HG02610 (cell line): ENCODE data around the gene PLCB1.

Experiments used
- ATAC-seq: cut with Tn5 transposase; IDR thresholded peaks from one replicate; pipeline ENCODE4 v1.9.1; 2021; ENCODE audit warnings: mild to moderate bottlenecking, moderate library complexity; ENCODE audit not compliant: unreplicated experiment

The PLCB1 gene

DNA sequence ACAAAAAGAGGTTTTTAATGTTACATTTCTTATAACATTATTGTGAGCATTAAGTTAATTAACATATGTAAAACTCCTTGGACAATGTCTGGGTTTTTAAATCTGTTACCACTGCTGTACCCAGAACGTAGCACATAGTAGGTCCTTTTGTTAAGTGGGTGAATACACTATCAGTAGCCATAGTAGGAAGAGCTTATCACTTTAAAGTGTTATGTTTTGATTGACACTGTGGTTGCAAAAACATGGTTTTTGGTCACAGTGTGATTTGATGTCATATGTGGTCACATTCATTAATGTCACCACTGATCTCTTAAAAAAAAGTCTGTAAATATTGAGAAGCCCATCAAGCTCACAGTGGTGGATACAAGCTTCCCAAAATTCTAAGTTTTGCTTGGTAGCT lies 160.7 kb downstream of the PLCB1 start:
- no peak for ATAC-seq

DNA sequence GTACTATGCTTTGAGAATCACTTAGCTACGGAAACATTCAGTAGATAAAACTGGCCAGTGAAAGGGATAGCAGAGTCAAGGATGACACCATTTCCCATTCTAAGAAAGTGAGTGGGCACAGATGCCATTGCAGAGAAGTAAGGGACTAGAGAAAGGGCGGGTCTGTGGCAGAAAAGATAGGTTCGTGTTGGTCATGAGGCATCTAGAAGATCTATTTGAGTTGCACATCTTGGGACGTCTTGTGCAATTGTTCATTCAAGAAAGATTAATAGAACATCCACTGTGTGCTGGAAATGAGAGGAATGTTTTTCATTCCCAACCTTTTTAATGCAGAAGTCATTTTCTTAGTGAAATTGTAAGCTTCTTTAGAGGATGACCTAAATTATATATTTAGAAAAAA lies 161.7 kb downstream of the PLCB1 start:
- ATAC-seq, result no peak

GRCh38 chr20:8296536-8296935 lies 164.5 kb downstream of the PLCB1 start:
- no peak for ATAC-seq

- no peak for ATAC-seq
Measured at GRCh38 chr20:8298426-8299043, 166.5 kb downstream of the PLCB1 start.

GRCh38 chr20:8299921-8300320 lies 167.9 kb downstream of the PLCB1 start:
- no peak for ATAC-seq

DNA sequence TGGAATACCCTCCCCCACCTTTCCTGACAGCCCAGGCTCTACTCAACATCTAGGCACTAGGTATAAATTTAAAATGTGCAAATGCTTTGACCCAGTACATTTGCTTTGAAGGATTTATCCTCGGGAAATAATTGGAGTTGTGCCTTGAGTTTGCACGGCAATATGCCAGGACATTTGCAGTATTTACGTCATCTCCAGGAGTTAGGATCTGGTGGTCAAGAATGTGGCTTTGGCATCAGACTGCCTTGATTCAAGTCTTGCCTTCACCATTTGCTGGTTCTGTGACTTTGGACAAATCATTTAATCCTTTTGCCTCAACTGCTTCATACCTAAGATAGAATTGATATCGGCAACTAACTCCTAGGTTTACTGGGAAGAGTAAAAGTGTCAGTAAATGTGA lies 169.6 kb downstream of the PLCB1 start:
- no peak for ATAC-seq

GRCh38 chr20:8303651-8304050 lies 171.6 kb downstream of the PLCB1 start:
- no peak for ATAC-seq

GRCh38 chr20:8304124-8304816 lies 172.2 kb downstream of the PLCB1 start:
- no peak for ATAC-seq

- ATAC-seq, result peak; percentile 64
Measured at GRCh38 chr20:8305449-8305978, 173.4 kb downstream of the PLCB1 start.

DNA sequence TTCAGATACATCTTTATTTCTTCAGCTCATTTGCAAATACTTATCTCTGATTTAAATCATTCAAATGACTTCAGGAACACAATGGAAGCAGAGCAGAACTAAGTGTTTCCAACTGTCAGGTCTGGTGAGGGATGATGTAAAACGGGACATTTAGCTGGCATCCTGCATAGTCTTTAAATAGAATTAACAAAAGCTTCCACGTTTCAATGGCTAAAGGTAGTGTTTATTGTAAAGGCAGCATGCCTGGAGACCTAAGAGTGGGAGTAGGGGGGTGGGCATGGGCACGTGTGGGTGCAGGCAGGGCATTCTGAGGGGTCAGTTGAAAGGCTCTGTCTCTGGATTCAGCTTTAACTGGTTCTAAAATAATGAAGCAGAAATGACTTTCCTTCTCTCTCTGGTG lies 174.9 kb downstream of the PLCB1 start:
- no peak for ATAC-seq

- ATAC-seq, result no peak
Measured at GRCh38 chr20:8309634-8310033, 177.6 kb downstream of the PLCB1 start.

- ATAC-seq, result no peak
Measured at GRCh38 chr20:8310618-8311017, 178.6 kb downstream of the PLCB1 start.

DNA sequence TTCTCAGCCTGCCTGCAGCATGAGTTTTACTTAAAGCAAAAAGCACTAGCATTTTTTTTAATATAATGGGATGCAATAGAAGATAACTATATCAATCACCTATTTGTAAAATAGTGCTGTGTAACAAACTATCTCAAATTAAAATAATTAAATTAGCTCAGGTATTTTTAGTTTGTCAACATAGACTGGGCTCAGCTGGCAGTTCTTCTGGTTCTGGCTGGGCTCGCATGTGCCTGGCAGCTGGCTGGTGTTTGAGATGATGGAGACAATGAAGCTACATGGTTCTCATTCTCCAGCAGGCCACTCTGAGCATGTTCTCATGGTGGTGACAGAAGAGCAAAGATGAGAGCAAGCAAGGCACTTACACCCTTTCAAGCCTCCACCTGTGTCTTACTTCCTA lies 181.0 kb downstream of the PLCB1 start:
- ATAC-seq, result no peak

DNA sequence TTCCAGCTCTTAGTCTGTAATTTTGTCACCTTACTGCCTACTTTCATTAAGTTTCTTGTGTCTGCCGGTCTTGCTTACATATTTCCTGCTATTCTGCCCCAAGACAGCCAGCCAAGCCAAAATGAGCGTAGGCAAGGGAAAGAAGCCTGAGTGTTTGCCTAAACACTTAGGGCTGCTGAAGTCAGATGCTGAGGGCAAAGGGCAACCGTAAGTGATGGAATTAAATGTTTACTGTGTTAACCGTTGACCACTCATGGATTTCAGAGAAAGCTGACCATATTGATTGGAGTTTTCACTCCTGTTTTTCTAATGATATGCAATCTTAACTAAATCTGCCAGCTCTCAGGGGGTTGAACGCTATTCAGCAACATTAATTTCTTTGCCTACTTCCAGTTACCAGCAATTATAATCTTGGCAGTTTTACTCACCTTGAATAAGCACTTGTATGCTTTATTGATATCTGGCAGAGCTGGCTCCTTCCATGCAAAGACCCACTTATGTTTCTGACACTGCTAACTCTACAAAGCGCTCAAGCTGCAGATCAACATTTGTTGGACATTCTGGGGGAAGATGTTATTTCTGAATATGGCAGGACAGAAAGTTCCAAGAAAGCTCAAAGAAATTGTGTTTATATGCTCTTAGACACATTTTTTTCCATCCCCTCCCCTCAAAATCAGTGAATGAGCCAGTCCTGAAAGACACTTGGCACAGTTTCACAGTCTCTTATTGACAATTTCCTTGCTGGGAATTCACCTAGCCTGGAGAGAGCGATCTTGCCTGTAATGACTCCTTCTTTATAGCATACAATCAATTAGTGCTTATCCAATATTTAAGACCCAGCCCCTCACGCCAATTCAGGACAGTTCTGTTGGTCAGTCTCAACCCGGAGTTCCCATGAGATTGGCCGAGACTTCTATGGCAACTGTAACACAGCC lies 183.8 kb downstream of the PLCB1 start:
- ATAC-seq, result no peak

- ATAC-seq, result no peak
Measured at GRCh38 chr20:8317448-8317847, 185.4 kb downstream of the PLCB1 start.

GRCh38 chr20:8318965-8319625 lies 187.0 kb downstream of the PLCB1 start:
- no peak for ATAC-seq

DNA sequence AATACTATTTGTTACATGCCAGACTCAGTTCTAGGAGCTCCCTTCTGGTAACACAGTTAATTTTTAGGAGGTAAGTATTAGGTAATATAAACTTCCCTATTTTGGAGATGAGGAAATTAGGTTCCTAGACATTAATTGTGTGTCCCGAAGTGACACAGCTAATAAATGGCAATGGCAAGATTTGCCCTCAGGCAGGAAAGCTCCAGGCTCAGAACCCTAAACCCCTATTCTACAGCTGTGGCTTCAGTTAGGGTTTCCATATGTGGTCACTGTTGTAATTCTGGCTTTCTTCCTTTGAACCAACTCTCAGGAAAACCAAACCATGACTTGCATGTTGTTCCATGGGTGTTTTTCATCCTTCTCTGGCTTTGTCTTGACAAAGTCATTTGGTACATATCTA lies 188.2 kb downstream of the PLCB1 start:
- no peak for ATAC-seq

GRCh38 chr20:8321001-8321400 lies 188.9 kb downstream of the PLCB1 start:
- no peak for ATAC-seq

GRCh38 chr20:8322662-8323217 lies 190.7 kb downstream of the PLCB1 start:
- no peak for ATAC-seq

GRCh38 chr20:8326191-8326590 lies 194.1 kb downstream of the PLCB1 start:
- no peak for ATAC-seq

GRCh38 chr20:8326899-8327298 lies 194.8 kb downstream of the PLCB1 start:
- no peak for ATAC-seq
